ENCODE measurements around the gene GK2. TPM values are rescaled to one million over a fixed set of nuclear protein-coding genes. Genes with fewer than 3 reads are reported as not detected.

Gene GK2
- not detected for polyA plus RNA-seq (2012; ENCODE audit: low read depth, missing spikeins)

GRCh38 chr4:79408063-79408462 lies at the start of gene GK2:
Gene GK2, minus strand, starts transcription at chr4:79408228. Its CDS starts 28 bp downstream, at chr4:79408200.
- FAIRE-seq: no peak
- no peak for TF ChIP-seq PAX5 (IDR thresholded peaks at IDR 0.05; ENCODE audit: insufficient read depth, low read length, severe bottlenecking)
- no peak for TF ChIP-seq POLR2AphosphoS5 (IDR thresholded peaks at IDR 0.05; ENCODE audit: low read depth, low read length)
- no peak for TF ChIP-seq POU2F2 (IDR thresholded peaks at IDR 0.05; ENCODE audit: low read depth, low read length)
- no peak for TF ChIP-seq SPI1 (IDR thresholded peaks at IDR 0.05; ENCODE audit: low read depth, low read length)
- TF ChIP-seq POLR2A (IDR thresholded peaks at IDR 0.05; ENCODE audit: low read depth, low read length): no peak
- TF ChIP-seq TAF1 (IDR thresholded peaks at IDR 0.05; ENCODE audit: low read depth, low read length): no peak
- DNase-seq (ENCODE audit: insufficient read length, low spot score): no peak

- DNase-seq (ENCODE audit: insufficient read length, low spot score) (no peak), FAIRE-seq (no peak)
- TF ChIP-seq POLR2A (IDR thresholded peaks at IDR 0.05; ENCODE audit: low read depth, low read length) (no peak), SPI1 (IDR thresholded peaks at IDR 0.05; ENCODE audit: low read depth, low read length) (no peak), POLR2AphosphoS5 (IDR thresholded peaks at IDR 0.05; ENCODE audit: low read depth, low read length) (no peak), TAF1 (IDR thresholded peaks at IDR 0.05; ENCODE audit: low read depth, low read length) (no peak), POU2F2 (IDR thresholded peaks at IDR 0.05; ENCODE audit: low read depth, low read length) (no peak), PAX5 (IDR thresholded peaks at IDR 0.05; ENCODE audit: insufficient read depth, low read length, severe bottlenecking) (no peak)
Measured at GRCh38 chr4:79455216-79455615, 47.2 kb upstream of the GK2 start.

- TF ChIP-seq TAF1 (IDR thresholded peaks at IDR 0.05; ENCODE audit: low read depth, low read length) (no peak), PAX5 (IDR thresholded peaks at IDR 0.05; ENCODE audit: insufficient read depth, low read length, severe bottlenecking) (no peak), POLR2A (IDR thresholded peaks at IDR 0.05; ENCODE audit: low read depth, low read length) (no peak), POU2F2 (IDR thresholded peaks at IDR 0.05; ENCODE audit: low read depth, low read length) (no peak), SPI1 (IDR thresholded peaks at IDR 0.05; ENCODE audit: low read depth, low read length) (no peak), POLR2AphosphoS5 (IDR thresholded peaks at IDR 0.05; ENCODE audit: low read depth, low read length) (no peak)
- DNase-seq (ENCODE audit: insufficient read length, low spot score) (no peak), FAIRE-seq (no peak)
Measured at GRCh38 chr4:79454656-79455055, 46.6 kb upstream of the GK2 start.

GRCh38 chr4:79450053-79450452 lies 42.0 kb upstream of the GK2 start:
- FAIRE-seq: no peak
- TF ChIP-seq SPI1 (IDR thresholded peaks at IDR 0.05; ENCODE audit: low read depth, low read length) (no peak), POLR2A (IDR thresholded peaks at IDR 0.05; ENCODE audit: low read depth, low read length) (no peak), POLR2AphosphoS5 (IDR thresholded peaks at IDR 0.05; ENCODE audit: low read depth, low read length) (no peak), POU2F2 (IDR thresholded peaks at IDR 0.05; ENCODE audit: low read depth, low read length) (no peak), TAF1 (IDR thresholded peaks at IDR 0.05; ENCODE audit: low read depth, low read length) (no peak), PAX5 (IDR thresholded peaks at IDR 0.05; ENCODE audit: insufficient read depth, low read length, severe bottlenecking) (no peak)
- no peak for DNase-seq (ENCODE audit: insufficient read length, low spot score)

GRCh38 chr4:79446145-79446544 lies 38.1 kb upstream of the GK2 start:
- no peak for FAIRE-seq
- no peak for TF ChIP-seq SPI1 (IDR thresholded peaks at IDR 0.05; ENCODE audit: low read depth, low read length)
- TF ChIP-seq TAF1 (IDR thresholded peaks at IDR 0.05; ENCODE audit: low read depth, low read length): no peak
- no peak for TF ChIP-seq POLR2AphosphoS5 (IDR thresholded peaks at IDR 0.05; ENCODE audit: low read depth, low read length)
- no peak for TF ChIP-seq POU2F2 (IDR thresholded peaks at IDR 0.05; ENCODE audit: low read depth, low read length)
- no peak for TF ChIP-seq PAX5 (IDR thresholded peaks at IDR 0.05; ENCODE audit: insufficient read depth, low read length, severe bottlenecking)
- no peak for TF ChIP-seq POLR2A (IDR thresholded peaks at IDR 0.05; ENCODE audit: low read depth, low read length)
- DNase-seq (ENCODE audit: insufficient read length, low spot score): no peak

GRCh38 chr4:79445371-79445781 lies 37.3 kb upstream of the GK2 start:
- TF ChIP-seq PAX5 (IDR thresholded peaks at IDR 0.05; ENCODE audit: insufficient read depth, low read length, severe bottlenecking): no peak
- TF ChIP-seq POLR2AphosphoS5 (IDR thresholded peaks at IDR 0.05; ENCODE audit: low read depth, low read length): no peak
- TF ChIP-seq POU2F2 (IDR thresholded peaks at IDR 0.05; ENCODE audit: low read depth, low read length): no peak
- no peak for FAIRE-seq

GRCh38 chr4:79442422-79442821 lies 34.4 kb upstream of the GK2 start:
- TF ChIP-seq POLR2A (IDR thresholded peaks at IDR 0.05; ENCODE audit: low read depth, low read length): no peak
- no peak for TF ChIP-seq SPI1 (IDR thresholded peaks at IDR 0.05; ENCODE audit: low read depth, low read length)
- no peak for TF ChIP-seq POU2F2 (IDR thresholded peaks at IDR 0.05; ENCODE audit: low read depth, low read length)
- TF ChIP-seq TAF1 (IDR thresholded peaks at IDR 0.05; ENCODE audit: low read depth, low read length): no peak
- TF ChIP-seq PAX5 (IDR thresholded peaks at IDR 0.05; ENCODE audit: insufficient read depth, low read length, severe bottlenecking): no peak
- TF ChIP-seq POLR2AphosphoS5 (IDR thresholded peaks at IDR 0.05; ENCODE audit: low read depth, low read length): no peak
- FAIRE-seq (no peak), DNase-seq (ENCODE audit: insufficient read length, low spot score) (no peak)

More at GRCh38 chr4:79445371-79445781, 37.3 kb upstream of the GK2 start:
- DNase-seq (ENCODE audit: insufficient read length, low spot score): no peak

GRCh38 chr4:79439489-79439888 lies 31.5 kb upstream of the GK2 start:
- TF ChIP-seq SPI1 (IDR thresholded peaks at IDR 0.05; ENCODE audit: low read depth, low read length): no peak
- TF ChIP-seq POLR2AphosphoS5 (IDR thresholded peaks at IDR 0.05; ENCODE audit: low read depth, low read length): no peak
- TF ChIP-seq POLR2A (IDR thresholded peaks at IDR 0.05; ENCODE audit: low read depth, low read length): no peak
- no peak for TF ChIP-seq POU2F2 (IDR thresholded peaks at IDR 0.05; ENCODE audit: low read depth, low read length)
- no peak for TF ChIP-seq PAX5 (IDR thresholded peaks at IDR 0.05; ENCODE audit: insufficient read depth, low read length, severe bottlenecking)
- TF ChIP-seq TAF1 (IDR thresholded peaks at IDR 0.05; ENCODE audit: low read depth, low read length): no peak
- DNase-seq (ENCODE audit: insufficient read length, low spot score) (no peak), FAIRE-seq (no peak)

GRCh38 chr4:79431839-79432238 lies 23.8 kb upstream of the GK2 start:
- FAIRE-seq (no peak), DNase-seq (ENCODE audit: insufficient read length, low spot score) (no peak)
- TF ChIP-seq TAF1 (IDR thresholded peaks at IDR 0.05; ENCODE audit: low read depth, low read length) (no peak), PAX5 (IDR thresholded peaks at IDR 0.05; ENCODE audit: insufficient read depth, low read length, severe bottlenecking) (no peak), POU2F2 (IDR thresholded peaks at IDR 0.05; ENCODE audit: low read depth, low read length) (no peak), POLR2A (IDR thresholded peaks at IDR 0.05; ENCODE audit: low read depth, low read length) (no peak)

All from GM12891 (cell line).